HG03354 (cell line): ENCODE data around the gene ZNF688.
"Not testable (repeated sequence)": the region's sequence is repeated elsewhere in the genome, so short reads cannot be mapped to it uniquely, and the experiment has no call there.

ENCODE experiments used
- ATAC-seq: cut with Tn5 transposase; IDR thresholded peaks from one replicate; pipeline ENCODE4 v1.9.1; 2021; ENCODE audit warnings: mild to moderate bottlenecking; ENCODE audit not compliant: unreplicated experiment, poor library complexity, severe bottlenecking

The ZNF688 gene

GRCh38 chr16:30558789-30559377 lies 12.6 kb downstream of the ZNF688 start:
- no peak for ATAC-seq

GRCh38 chr16:30557957-30558788 lies 13.3 kb downstream of the ZNF688 start, which contains the start of gene ZNF764:
TSS of gene ZNF764 (minus strand) at chr16:30558374. CDS start at chr16:30558182, 192 bp downstream.
- peak; percentile 91 for ATAC-seq

- peak; percentile 17 for ATAC-seq
These were observed 13.9 kb downstream of the ZNF688 start for GRCh38 chr16:30557707-30557956.

GRCh38 chr16:30556125-30556473 lies 15.4 kb downstream of the ZNF688 start:
- no peak for ATAC-seq

- ATAC-seq: no peak
These were observed 16.0 kb downstream of the ZNF688 start for GRCh38 chr16:30555315-30556124.

- no peak for ATAC-seq
These were observed 16.8 kb downstream of the ZNF688 start for GRCh38 chr16:30554557-30555314.

- ATAC-seq: no peak
These were observed 18.1 kb downstream of the ZNF688 start for GRCh38 chr16:30553393-30553899.

- ATAC-seq: no peak
These were observed 18.6 kb downstream of the ZNF688 start for GRCh38 chr16:30552956-30553355.

GRCh38 chr16:30551781-30552180 lies 19.7 kb downstream of the ZNF688 start:
- no peak for ATAC-seq

GRCh38 chr16:30548416-30549253 lies 22.9 kb downstream of the ZNF688 start:
- no peak for ATAC-seq

- no peak for ATAC-seq
These were observed 25.4 kb downstream of the ZNF688 start for GRCh38 chr16:30546115-30546514.

- ATAC-seq: no peak
These were observed 28.4 kb downstream of the ZNF688 start for GRCh38 chr16:30543067-30543466.

- ATAC-seq: no peak
These were observed 29.8 kb downstream of the ZNF688 start for GRCh38 chr16:30541502-30542329.

- not testable (repeated sequence) for ATAC-seq
These were observed 30.5 kb downstream of the ZNF688 start for GRCh38 chr16:30540916-30541464.

GRCh38 chr16:30539986-30540526 lies 31.5 kb downstream of the ZNF688 start:
- not testable (repeated sequence) for ATAC-seq

- ATAC-seq: no peak
These were observed 32.2 kb downstream of the ZNF688 start for GRCh38 chr16:30539000-30539964.
